HUES64 (cell line): Measurements from ENCODE around the gene CDH13.

Source experiments
- H3K27ac ChIP-seq: 2 replicates; pipeline ENCODE4 v1.7.0; 2013; ENCODE audit warnings: low read depth, low read length, inconsistent platforms
- H3K27me3 ChIP-seq: 2 replicates; pipeline ENCODE4 v1.6.1; 2013; ENCODE audit warnings: mild to moderate bottlenecking, low read length; ENCODE audit not compliant: insufficient read depth
- H3K36me3 ChIP-seq: 2 replicates; pipeline ENCODE4 v1.6.1; 2013; ENCODE audit warnings: mild to moderate bottlenecking, low read length; ENCODE audit not compliant: insufficient read depth
- H3K4me1 ChIP-seq: 2 replicates; pipeline ENCODE4 v1.6.1; 2013; ENCODE audit warnings: mild to moderate bottlenecking, low read length, moderate library complexity; ENCODE audit not compliant: insufficient read depth
- H3K4me3 ChIP-seq: 2 replicates; pipeline ENCODE4 v1.5.1; 2013; ENCODE audit warnings: mild to moderate bottlenecking, low read length, moderate library complexity
- H3K9ac ChIP-seq: 2 replicates; pipeline ENCODE4 v1.6.1; 2013; ENCODE audit warnings: mild to moderate bottlenecking, low read depth, low read length
- H3K9me3 ChIP-seq: 2 replicates; pipeline ENCODE4 v1.6.1; 2013; ENCODE audit warnings: low read depth, low read length; ENCODE audit not compliant: insufficient read depth
- WGBS: fragments of 150-250, 120-280 bp; methylation state at CpG from one replicate; pipeline ENCODE4 v1.1.7; 2013; ENCODE audit warnings: missing lambda C conversion rate; 5-methylcytosine and 5-hydroxymethylcytosine counted together

CDH13 gene

GRCh38 chr16:82699711-82700495, 73.1 kb downstream of the CDH13 start:
- no peak overlapping the region for H3K27ac ChIP-seq
- 95% methylated on average over 8 of the region's 9 CpGs for WGBS
- no peaks in the 10 kb centered on the region for H3K27me3 ChIP-seq

GRCh38 chr16:82700541-82701235, 73.9 kb downstream of the CDH13 start:
- no peaks in the 10 kb centered on the region for H3K36me3 ChIP-seq
- WGBS = 74% methylated on average over 4 of the region's 5 CpGs
- no peaks in the 10 kb centered on the region for H3K9me3 ChIP-seq
- no peaks in the 10 kb centered on the region for H3K27me3 ChIP-seq
- no peak overlapping the region for H3K27ac ChIP-seq
- H3K4me1 ChIP-seq = 0 out of 2 replicates have a peak, but pooled peaks cover 4% of the 10 kb centered on the region
- H3K9ac ChIP-seq = no peak overlapping the region
- no peak overlapping the region for H3K4me3 ChIP-seq

More at GRCh38 chr16:82699711-82700495, 73.1 kb downstream of the CDH13 start:
- Histone ChIP-seq H3K9me3 (no peaks in the 10 kb centered on the region), H3K9ac (no peak overlapping the region), H3K4me3 (no peak overlapping the region), H3K36me3 (no peaks in the 10 kb centered on the region), H3K4me1 (0 out of 2 replicates have a peak, but pooled peaks cover 4% of the 10 kb centered on the region)

GRCh38 chr16:82701442-82701955, 74.7 kb downstream of the CDH13 start:
- 77% methylated on average over 4 of the region's 4 CpGs for WGBS
- H3K27ac ChIP-seq = no peak overlapping the region

GRCh38 chr16:82703161-82703560, 76.4 kb downstream of the CDH13 start:
- Histone ChIP-seq H3K36me3 (no peaks in the 10 kb centered on the region), H3K4me1 (peaks cover 18% of the 10 kb centered on the region), H3K27ac (no peak overlapping the region), H3K4me3 (no peak overlapping the region), H3K27me3 (no peaks in the 10 kb centered on the region), H3K9ac (no peak overlapping the region), H3K9me3 (no peaks in the 10 kb centered on the region)
- WGBS = 97% methylated on average over 2 of the region's 2 CpGs

More at GRCh38 chr16:82701442-82701955, 74.7 kb downstream of the CDH13 start:
- Histone ChIP-seq H3K36me3 (no peaks in the 10 kb centered on the region), H3K9me3 (no peaks in the 10 kb centered on the region), H3K4me1 (0 out of 2 replicates have a peak, but pooled peaks cover 4% of the 10 kb centered on the region), H3K9ac (no peak overlapping the region), H3K4me3 (no peak overlapping the region), H3K27me3 (no peaks in the 10 kb centered on the region)

DNA sequence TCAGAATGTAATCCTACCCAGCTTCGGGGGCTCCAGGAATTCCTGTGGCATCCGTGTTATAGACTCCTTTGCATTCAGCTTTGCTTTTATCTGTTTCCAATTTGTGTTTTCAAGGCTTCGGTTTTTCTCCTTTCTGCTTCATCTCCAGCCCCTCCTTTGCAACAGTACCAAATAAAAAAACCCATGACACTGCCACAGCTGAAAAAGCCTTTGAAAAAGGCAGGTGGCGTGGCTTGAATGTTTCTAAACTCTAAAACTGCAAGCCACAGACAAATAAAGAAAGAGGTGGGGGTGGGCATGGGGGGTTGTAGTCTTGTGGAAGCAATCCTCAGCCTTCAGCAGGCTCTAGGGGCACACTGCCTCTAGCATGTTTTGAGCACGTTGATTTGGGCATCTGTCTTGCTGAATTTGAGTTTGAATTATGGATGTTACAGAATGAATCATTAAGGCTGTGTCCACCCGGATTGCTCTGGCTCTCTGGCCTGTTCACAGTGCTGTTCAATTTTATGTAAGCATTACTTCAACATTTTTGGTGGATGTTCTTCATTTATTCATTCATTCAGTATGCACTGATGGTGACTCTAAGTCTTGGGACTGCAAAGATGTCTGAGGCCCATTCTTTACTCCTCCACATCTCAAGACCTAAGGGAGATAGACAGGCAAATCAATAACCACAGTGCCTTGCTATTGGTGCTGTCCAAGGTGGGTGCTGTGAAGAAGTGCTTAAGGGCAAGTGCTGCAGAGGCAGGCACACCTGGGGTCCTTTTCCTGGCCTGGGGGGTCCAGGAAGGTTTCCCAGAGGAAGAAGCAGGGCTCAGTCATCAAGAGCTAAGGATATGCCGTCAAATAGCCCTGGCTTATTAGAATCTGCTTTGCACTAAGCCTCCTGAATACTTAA, 77.4 kb downstream of the CDH13 start:
- H3K9ac ChIP-seq = no peak overlapping the region
- no peaks in the 10 kb centered on the region for H3K9me3 ChIP-seq
- no peaks in the 10 kb centered on the region for H3K36me3 ChIP-seq
- no peak overlapping the region for H3K27ac ChIP-seq
- no peak overlapping the region for H3K4me3 ChIP-seq
- no peaks in the 10 kb centered on the region for H3K27me3 ChIP-seq
- H3K4me1 ChIP-seq = peaks cover 28% of the 10 kb centered on the region
- WGBS = 80% methylated on average over 7 of the region's 7 CpGs

DNA sequence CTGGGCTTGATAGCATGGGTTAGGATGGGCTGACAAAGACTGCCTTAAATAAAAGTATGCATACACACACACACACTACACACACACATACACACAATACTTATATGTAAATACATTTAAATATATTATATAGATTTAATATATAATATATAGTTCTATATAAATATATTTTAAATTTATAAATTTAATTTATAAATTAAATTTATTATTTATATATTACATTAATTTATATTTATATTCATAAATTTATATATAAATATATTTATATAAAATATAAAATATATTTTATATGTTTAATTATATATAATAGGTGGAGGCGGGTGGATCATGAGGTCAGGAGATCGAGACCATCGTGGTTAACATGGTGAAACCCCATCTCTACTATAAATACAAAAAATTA, 83.2 kb downstream of the CDH13 start:
- Histone ChIP-seq H3K27me3 (no peaks in the 10 kb centered on the region), H3K9ac (no peak overlapping the region), H3K4me1 (peaks cover 25% of the 10 kb centered on the region), H3K27ac (no peak overlapping the region), H3K36me3 (no peaks in the 10 kb centered on the region), H3K4me3 (no peak overlapping the region), H3K9me3 (no peaks in the 10 kb centered on the region)
- 100% methylated on average over 2 of the region's 3 CpGs for WGBS

DNA sequence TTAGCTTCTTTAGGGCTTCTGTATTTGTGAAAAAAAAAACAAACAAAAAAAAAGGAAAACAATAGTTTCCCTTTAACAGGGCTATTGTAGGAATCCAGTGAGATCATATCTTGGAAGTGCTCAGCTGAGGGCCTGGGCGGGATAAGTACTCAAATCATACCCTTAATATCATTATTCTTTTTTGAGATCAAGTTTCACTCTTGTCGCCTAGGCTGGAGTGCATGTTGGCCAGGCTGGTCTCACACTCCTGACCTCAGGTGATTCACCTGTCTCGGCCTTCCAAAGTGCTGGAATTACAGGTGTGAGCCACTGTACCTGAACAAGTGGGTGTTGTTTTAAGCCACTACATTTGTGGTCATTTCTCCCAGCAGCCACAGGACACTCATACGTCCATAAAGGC, 87.0 kb downstream of the CDH13 start:
- Histone ChIP-seq H3K27me3 (no peaks in the 10 kb centered on the region), H3K27ac (no peak overlapping the region), H3K4me3 (no peak overlapping the region), H3K9ac (no peak overlapping the region), H3K9me3 (no peaks in the 10 kb centered on the region), H3K36me3 (no peaks in the 10 kb centered on the region), H3K4me1 (peaks cover 9% of the 10 kb centered on the region; the same call in 1 of the 2 replicates)
- 88% methylated on average over 4 of the region's 4 CpGs for WGBS

GRCh38 chr16:82715160-82715559, 88.4 kb downstream of the CDH13 start:
- H3K9me3 ChIP-seq = no peaks in the 10 kb centered on the region
- H3K4me1 ChIP-seq = 0 out of 2 replicates have a peak, but pooled peaks cover 5% of the 10 kb centered on the region
- no peak overlapping the region for H3K27ac ChIP-seq
- WGBS = 91% methylated on average over 5 of the region's 8 CpGs
- no peak overlapping the region for H3K4me3 ChIP-seq
- H3K9ac ChIP-seq = no peak overlapping the region
- no peaks in the 10 kb centered on the region for H3K27me3 ChIP-seq
- H3K36me3 ChIP-seq = no peaks in the 10 kb centered on the region

DNA sequence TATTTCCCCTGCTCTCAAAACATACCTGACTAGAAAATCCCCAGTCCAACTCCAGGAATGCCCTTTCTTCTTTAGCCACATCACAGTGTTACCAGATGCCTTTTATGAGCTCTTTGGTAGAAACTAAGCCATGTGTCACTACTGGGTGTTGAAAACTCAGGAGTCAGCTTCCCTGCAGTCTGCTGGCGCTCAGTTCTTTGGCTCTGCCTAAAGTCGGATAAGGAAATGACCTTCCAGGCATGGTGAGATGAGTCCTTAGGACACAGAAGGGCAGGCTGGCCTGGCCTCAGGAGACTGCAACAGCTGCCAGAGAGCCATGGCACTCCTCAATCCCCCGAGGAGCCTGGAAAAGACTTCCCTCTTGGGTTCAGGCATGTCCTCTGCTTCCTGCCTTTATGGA, 89.1 kb downstream of the CDH13 start:
- no peaks in the 10 kb centered on the region for H3K27me3 ChIP-seq
- H3K4me3 ChIP-seq = no peak overlapping the region
- H3K9me3 ChIP-seq = no peaks in the 10 kb centered on the region
- no peak overlapping the region for H3K9ac ChIP-seq
- 86% methylated on average over 3 of the region's 3 CpGs for WGBS
- no peak overlapping the region; the same call in 1 of the 2 replicates for H3K27ac ChIP-seq
- H3K36me3 ChIP-seq = no peaks in the 10 kb centered on the region
- H3K4me1 ChIP-seq = 0 out of 2 replicates have a peak, but pooled peaks cover 5% of the 10 kb centered on the region

GRCh38 chr16:82716361-82716855, 89.6 kb downstream of the CDH13 start:
- no peaks in the 10 kb centered on the region for H3K27me3 ChIP-seq
- no peak overlapping the region for H3K4me3 ChIP-seq
- no peak overlapping the region for H3K27ac ChIP-seq
- H3K9me3 ChIP-seq = no peaks in the 10 kb centered on the region
- no peaks in the 10 kb centered on the region for H3K36me3 ChIP-seq
- WGBS = 95% methylated on average over 3 of the region's 3 CpGs
- no peak overlapping the region for H3K9ac ChIP-seq
- 0 out of 2 replicates have a peak, but pooled peaks cover 5% of the 10 kb centered on the region for H3K4me1 ChIP-seq
